ENCODE data around the gene HSPA1B.
"Not testable (repeated sequence)": the region's sequence is repeated elsewhere in the genome, so short reads cannot be mapped to it uniquely, and the experiment has no call there.

Gene HSPA1B

DNA sequence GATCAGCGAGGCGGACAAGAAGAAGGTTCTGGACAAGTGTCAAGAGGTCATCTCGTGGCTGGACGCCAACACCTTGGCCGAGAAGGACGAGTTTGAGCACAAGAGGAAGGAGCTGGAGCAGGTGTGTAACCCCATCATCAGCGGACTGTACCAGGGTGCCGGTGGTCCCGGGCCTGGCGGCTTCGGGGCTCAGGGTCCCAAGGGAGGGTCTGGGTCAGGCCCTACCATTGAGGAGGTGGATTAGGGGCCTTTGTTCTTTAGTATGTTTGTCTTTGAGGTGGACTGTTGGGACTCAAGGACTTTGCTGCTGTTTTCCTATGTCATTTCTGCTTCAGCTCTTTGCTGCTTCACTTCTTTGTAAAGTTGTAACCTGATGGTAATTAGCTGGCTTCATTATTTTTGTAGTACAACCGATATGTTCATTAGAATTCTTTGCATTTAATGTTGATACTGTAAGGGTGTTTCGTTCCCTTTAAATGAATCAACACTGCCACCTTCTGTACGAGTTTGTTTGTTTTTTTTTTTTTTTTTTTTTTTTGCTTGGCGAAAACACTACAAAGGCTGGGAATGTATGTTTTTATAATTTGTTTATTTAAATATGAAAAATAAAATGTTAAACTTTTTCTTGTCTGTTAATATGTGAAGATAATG is 2.2 kb downstream of the HSPA1B start:
- DNase-seq: no peak

DNA sequence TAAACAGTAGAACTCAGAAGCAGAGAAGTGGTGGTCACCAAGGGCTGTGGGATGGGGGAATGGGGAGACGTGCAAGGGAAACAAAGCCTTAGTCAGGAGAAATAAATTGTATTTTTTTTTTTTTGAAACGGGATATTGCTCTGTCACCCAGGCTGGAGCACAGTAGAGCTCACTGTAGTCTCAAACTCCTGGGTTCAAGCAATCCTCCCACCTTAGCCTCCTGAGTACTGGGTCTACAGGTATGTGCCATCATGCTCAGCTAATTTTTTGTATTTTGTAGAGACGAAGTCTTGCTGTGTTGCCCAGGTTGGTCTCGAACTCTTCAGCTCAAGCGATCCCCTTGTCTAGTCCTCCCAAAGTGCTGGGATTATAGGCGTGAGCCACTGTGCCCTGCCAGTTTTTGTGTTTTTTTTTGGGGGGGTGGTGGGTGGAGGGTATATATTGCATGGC is 3.4 kb downstream of the HSPA1B start:
- DNase-seq: no peak

DNA sequence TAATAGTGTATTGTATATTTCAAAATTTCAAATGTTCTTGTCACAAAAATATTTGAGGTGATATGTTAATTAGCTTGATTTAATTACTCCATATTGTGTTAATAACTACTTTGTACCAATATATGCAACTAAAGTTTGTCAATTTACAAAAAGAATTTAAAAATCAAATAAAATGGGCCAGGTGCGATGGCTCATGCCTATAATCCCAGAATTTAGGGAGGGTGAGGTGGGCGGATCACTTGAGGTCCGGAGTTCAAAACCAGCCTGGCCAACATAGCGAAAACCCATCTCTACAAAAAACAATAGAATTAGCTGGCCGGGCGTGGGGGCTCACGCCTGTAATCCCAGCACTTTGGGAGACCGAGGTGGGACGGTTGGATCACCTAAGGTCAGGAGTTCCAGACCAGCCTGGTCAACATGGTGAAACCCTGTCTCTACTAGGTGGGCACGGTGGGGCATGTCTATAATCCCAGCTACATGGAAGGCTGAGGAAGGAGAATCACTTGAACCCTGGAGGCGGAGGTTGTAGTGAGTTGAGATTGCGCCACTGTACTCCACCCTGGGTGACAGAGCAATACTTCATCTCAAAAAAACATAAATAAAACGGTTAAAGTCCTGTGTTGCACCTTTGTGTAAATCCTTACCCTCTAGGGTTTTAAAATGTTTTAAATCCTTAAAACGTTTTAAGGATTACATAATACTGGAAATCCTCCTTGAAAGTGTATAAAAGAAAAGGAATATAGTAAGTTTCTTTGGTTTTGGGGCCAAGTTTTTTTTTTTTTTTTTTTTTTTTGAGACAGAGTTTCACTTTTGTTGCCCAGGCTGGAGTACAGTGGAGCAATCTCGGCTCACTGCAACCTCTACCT is 4.0 kb downstream of the HSPA1B start:
- DNase-seq: no peak

DNA sequence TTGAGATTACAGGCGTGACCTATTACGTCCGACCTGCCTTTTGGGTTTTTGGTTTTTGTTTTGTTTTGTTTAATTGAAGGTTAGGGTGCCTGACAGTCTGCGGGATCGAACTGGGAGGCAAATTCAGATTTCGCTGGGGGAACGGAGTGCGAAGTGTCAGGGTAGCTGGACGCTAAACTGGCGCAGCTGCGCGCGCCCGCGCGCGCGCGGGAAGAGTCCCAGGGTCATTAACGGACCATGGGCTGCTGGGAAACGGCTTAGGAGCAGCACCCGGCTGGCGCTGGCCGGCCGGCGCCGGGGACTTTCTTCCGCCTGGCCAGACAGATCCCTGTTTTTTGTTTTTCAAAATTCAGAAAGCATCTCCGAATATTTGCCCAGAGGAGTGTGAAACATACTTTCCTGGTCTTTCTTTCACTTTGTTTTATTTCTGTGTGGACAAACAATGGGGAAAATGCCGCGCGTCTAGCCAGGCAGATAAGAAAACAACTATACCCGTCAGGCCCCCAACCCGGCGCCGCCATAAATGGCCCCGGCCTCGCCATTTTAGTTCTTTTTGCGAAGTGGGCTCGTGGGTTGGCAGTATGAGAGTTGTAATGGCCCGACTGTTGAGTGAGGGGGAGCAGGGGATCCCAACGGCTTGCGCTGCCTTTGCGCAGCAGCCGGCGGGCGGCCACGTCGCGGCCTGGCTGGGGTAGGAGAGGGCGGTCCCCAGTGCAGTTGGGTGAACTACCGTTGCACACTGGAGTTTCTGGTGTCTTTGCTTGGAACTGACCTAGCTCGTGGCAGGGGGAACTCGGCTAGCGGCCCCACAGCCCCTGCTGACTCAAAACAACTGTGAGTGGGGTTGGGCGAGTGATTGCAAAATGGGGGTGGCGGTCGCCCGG is 7.1 kb downstream of the HSPA1B start:
- DNase-seq: peak; percentile 70

DNA sequence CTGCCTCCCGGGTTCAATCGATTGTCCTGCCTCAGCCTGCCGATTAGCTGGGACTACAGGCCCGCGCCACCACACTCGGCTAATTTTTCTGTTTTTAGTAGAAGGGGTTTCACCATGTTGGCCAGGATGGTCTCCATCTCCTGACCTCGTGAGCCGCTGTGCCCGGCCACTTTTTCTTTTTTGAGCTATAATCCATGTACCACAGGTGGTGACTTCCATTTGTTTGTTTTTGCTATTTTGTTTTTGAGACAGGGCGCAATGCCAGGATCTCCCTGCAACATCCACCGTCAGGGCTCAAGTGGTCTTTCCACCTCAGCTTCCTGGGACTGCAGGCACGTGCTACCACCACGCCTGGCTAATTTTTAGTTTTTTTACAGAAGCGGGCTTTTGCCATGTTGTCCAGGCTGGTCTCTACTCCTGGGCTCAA is 8.5 kb downstream of the HSPA1B start:
- no peak for DNase-seq

DNA sequence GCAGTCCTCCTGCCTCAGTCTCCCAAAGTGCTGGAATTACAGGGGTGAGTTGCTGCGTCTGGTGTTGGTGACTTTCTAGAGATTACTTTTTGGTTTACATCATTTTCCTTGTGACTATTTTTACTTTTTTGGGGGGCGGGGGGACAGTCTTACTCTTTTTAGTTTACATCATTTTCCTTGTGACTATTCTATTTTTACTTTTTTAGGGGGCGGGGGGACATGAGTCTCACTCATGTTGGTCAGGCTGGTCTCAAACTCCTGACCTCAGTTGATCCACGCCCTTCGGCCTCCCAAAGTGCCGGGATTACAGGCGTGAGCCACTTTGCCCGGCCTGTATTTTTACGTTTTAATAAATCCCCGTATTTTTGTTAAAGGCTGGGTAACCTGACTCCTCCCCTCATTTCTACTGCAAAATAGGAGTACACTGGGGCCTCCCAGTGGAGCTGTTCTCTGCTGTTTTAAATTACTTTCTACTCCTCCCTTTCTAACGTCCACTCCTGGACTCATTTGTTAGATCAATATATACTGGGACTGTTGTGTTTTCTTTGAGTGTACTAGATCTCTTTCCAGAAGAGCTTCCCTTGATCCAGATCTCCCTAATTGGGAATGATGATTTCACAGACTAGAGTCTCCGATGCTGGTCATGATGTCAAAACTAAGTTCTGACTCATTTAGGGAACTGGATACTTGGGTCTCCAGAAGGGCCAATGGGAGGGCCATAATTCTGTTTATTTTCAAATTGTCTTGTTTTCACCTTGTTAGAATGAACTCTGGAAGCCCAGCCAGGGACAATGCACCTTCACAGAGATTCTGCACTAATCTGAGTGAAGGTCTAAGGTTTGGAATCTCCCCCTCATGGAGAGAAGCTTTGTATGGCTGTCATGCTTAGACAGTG is 9.2 kb downstream of the HSPA1B start:
- no peak for DNase-seq

DNA sequence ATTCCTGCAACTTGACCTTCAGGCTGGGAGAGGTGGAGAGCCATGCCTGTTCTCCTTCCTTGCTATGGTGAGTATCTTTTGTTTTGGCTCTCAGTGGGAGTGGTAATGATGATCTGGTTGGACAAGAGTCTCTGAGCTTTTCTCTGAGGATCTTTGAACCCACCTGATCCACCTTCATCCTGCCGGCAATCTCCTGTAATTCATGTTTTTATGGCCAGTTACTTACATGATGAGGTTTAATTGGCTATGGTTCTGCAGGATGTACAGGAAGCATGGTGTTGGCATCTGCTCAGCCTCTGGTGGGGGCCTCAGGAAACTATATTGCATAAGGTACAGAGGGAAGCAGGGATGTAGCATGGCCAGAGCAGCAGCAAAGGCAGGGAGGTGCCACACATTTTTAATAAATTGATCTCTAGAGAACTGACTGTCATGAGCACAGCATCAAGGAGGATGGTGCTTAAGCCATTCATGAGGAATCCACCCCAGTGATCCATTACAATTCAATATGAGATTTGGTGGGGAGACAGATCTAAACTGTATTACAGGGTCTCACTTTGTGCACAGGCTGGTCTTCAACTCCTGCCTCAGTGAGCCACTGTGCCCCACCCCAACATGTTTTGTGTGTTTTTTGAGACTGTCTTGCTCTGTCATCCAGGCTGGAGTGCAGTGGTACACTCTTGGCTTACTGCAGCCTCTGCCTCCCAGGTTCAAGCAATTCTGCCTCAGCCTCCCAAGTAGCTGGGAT is 10.0 kb downstream of the HSPA1B start:
- no peak for DNase-seq

DNA sequence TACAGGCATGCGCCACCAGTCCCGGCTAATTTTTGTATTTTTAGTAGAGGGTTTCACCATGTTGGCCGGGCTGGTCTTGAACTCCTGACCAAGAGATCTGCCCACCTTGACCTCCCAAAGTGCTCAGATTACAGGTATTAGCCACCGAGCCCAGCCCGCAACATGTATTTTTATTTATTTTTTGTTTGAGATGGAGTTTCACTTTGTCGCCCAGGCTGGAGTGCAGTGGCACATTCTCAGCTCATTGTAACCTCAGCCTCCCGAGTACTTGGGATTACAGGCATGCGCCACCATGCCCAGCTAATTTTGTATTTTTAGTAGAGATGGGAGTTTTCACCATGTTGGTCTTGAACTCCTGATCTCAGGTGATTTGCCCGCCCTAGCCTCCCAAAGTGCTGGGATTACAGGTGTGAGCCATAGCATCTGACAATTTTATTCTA is 10.6 kb downstream of the HSPA1B start:
- DNase-seq: not testable (repeated sequence)

DNA sequence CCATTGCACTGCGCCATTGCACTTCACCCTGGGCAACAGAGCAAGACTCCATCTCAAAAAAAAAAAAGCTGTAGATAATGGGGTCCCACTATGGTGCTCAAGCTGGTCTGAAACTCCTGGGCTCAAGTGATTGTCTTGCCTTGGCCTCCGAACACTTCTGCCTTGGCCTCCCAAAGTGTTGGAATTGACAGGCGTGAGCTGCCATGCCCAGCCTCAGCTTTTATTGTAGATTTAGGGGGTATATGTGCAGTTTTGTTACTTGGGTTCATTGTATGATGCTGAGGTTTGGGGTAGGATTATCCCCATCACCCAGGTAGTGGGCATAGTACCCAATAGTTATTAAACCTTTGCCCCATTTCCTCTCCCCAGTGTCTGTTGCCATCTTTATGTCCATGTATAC is 11.4 kb downstream of the HSPA1B start:
- DNase-seq: no peak

DNA sequence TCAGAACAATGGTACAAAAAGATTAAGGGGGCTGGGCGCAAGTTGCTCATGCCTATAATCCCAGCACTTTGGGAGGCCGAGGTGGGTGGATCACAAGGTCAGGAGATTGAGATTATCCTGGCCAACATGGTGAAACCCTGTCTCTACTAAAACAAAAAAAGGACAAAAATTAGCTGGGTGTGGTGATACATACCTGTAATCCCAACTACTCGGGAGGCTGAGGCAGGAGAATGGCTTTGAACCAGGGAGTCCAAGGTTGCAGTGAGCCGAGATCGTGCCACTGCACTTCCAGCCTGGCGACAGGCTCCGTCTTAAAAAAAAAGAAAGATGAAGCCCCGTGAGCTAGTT is 12.2 kb downstream of the HSPA1B start:
- DNase-seq: not testable (repeated sequence)

DNA sequence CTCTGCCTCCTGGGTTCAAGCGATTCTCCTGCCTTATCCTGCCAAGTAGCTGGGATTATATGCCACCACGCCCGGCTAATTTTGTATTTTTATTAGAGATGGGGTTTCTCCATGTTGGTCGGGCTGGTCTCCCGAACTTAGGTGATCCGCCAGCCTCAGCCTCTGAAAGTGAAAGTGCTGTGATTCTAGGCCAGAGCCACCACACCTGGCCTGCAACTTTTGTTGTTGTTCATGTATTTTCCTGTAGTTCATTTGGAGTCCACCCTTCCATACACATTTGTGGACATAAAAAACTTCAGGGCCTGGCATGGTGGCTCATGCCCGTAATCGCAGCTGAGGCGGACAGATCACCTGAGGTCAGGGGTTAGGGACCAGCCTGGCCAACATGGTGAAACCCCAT is 14.5 kb downstream of the HSPA1B start:
- no peak for DNase-seq

DNA sequence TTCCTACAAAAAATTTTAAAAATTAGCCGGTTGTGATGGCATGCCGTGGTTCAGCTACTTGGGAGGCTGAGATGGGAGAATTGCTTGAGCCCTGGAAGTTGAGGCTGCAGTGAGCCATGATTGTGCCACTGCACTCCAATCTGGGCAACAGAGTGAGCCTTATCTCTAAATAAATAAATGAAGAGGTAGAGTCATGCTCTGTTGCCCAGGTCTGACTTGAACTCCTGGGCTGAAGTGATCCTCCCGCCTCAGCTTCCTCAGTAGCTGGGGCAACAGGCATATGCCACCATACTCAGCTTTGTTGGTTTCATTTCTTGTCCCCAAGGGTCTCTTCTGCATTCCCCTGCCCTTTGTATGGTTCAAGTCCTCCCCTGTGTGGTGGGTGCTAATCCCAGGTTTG is 17.0 kb downstream of the HSPA1B start:
- no peak for DNase-seq

DNA sequence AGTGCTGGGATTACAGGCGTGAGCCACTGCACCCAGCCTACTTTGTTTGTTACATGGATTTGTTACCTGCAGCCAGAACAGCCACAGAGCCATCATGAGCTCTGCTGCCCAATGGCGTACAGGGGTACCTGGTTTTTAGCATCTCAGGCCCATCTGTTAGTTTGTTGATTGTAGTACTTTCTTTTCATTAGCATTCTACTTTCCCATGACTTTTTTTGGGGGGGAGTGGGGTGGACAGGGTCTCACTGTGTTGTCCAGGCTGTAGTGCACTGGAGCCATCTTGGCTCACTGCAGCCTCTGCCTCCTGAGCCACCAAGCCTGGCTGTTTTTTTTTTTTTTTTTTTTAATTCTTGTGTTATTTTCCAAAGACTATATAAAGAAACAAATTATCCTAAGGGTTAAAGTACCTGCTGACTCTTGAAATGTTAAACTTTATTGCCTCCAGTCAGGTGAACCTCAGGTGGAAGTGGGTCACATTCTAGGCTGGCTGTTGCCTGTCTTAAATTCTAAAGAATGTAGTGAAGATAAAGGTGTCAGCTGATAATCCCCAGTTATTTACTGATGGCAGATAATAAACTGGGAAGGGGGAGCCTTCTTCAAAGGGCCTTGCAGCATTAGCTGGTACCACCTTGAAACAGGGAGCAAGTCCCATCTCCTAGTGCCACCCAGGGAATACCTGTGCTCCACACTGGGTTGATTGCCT is 19.9 kb downstream of the HSPA1B start:
- DNase-seq: no peak

DNA sequence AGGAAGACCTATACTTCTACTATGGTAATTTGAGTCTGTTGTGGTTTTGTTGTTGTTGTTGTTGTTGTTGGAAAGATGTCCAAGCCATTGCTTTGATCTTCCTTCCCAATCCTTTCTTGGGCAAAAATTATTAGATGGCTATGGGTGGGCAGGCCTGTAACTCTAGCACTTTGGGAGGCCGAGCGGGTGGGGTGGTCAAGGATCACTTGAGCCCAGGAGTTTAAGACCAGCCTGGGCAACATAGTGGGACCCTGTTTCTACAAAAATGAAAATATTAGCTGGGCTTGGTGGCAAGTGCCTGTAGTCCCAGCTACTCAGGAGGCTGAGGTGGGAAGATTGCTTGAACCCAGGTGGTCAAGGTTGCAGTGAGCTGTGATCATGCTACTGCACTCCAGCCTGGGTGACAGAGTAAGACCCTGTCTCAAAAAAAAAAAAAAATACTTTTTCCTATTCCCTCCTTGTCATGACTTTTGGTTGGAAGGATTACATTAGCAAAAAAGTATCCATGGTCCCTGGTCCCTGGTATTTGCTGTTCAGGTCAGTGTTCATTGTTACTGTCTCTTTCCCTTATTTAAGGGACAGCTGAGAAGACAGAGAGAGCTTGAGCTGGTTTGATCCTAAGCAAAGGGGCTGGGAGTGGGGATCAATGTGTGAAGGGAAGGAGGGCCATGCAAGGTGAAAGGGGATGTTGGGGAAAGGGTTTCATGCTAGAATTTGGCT is 23.4 kb downstream of the HSPA1B start:
- no peak for DNase-seq

DNA sequence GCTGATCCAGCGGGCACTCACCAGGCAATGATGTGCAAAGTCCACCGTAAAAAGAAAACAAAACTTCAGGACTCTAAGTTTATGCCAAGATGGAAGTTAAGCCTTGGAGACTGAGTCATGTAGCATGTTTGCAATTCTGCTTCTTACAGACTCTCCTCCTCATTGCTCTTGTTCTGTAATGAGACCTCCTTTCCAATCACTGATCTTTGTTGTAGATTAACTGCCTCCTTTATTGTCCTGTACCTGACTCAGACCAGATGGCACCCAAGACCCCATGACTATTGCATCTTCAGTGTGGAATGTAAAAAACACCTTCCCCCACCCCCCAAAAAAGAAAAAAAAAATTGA is 23.9 kb downstream of the HSPA1B start:
- DNase-seq: no peak

DNA sequence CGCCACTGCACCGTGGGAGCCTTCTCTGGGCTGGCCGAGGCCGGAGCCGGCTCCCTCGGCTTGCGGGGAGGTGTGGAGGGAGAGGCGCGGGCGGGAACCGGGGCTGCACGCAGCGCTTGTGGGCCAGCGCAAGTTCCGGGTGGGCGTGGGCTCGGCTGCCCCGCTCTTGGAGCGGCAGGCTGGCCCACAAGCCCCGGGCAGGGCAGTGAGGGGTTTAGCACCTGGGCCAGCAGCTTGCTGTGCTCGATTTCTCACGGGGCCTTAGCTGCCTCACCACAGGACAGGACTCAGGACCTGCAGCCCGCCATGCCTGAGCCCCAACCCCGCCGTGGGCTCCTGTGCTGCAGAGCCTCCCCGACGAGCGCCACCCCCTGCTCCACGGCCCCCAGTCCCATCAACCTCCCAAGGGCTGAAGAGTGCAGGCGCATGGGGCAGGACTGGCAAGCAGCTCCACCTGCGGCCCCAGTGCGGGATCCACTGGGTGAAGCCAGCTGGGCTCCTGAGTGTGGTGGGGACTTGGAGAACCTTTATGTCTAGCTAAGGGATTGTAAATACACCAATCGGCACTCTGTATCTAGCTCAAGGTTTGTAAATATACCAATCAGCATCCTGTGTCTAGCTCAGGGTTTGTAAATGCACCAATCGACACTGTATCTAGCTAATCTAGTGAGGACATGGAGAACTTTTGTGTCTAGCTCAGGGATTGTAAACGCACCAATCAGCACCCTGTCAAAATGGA is 24.6 kb downstream of the HSPA1B start:
- not testable (repeated sequence) for DNase-seq

DNA sequence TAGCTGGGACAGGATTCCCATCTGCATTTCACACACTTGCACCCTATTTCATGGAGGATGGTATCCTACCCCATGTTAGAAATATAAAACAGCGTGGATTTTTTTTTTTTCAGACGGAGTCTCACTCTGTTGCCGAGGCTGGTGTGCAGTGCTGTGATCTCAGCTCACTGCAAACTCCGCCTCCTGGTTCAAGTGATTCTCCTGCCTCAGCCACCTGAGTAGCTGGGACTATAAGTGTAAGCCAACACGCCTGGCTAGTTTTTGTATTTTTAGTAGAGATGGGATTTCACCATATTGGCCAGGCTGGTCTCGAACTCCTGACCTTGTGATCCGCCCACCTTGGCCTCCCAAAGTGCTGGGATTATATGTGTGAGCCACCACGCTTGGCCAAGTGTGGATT is 30.2 kb downstream of the HSPA1B start:
- DNase-seq: not testable (repeated sequence)

DNA sequence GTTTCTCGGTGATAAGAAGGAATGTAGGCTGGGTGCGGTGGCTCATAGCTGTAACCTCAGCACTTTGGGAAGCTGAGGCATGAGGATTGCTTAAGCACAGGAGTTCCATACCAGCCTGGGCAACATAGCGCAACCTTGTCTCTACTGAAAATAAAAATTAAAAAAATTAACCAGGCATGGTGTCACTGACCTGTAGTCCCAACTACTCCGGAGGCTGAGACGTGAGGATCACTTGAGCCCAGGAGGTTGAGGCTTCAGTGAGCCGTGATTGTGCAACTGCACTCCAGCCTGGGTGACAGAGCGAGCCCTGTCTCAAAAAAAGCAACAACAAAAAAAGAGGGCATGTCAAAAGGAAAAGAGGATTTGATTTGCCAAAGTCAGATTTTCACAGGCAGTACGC is 31.2 kb downstream of the HSPA1B start:
- DNase-seq: no peak

DNA sequence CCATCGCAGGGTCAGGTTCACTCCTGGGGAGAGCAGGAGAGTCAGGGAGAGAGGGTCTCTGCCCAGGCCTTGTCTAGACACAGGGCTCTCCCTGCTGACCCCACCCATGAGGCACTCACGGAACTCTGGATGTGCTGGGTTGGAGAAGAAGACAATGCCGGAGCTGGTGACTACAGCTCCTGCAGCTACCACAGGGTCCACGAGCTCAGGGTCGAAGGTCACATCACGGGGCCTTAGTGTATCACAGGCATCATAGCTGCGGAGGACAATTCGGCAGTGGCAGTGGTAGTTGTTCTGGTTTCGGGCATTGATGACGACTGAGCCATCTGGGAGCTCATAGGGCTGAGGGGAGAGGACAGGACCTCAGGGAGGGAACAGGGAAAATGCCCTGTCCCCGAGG is 32.4 kb downstream of the HSPA1B start:
- DNase-seq: no peak

DNA sequence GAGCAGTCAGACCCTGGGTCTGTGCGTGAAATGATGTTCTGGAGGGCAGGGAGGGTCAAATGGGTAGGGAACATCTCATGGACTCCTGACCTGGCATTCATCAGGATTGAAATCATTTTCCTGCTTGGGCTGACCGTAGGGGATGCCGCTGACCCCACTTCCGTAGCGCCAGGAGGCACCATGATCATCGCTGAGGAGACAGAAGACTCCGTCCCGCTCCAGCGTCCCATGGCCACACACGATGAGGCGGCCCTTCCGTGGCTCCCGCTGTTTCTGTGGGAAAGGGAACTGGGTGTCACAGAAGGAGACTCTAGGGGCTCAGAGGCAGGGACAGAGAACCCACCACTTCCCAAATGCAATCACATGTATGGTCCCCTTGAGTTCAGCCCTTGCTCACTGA is 32.8 kb downstream of the HSPA1B start:
- DNase-seq: no peak

Data from activated effector memory CD4-positive, alpha-beta T cell treated with Interleukin-2 at 50 U/mL for 16 hours (primary cell).